Measurements from ENCODE around the gene HIP1.
A peak's percentile ranks its signal among the peaks of the same experiment; 100 is the strongest.
"Not testable (repeated sequence)": the region's sequence is repeated elsewhere in the genome, so short reads cannot be mapped to it uniquely, and the experiment has no call there.

Gene HIP1

GRCh38 chr7:75738604-75738974 lies at the start of gene HIP1:
HIP1 (minus strand) TSS chr7:75738941; CDS start chr7:75738920, 21 bp downstream.
- H3K27ac ChIP-seq (ENCODE audit: low read length): peak within 1 kb of the TSS; percentile 46
- H3K9me3 ChIP-seq (ENCODE audit: control insufficient read depth in 2 of 2, low read length in 2 of 2): no peaks in the 10 kb centered on the region
- H3K27me3 ChIP-seq (ENCODE audit: control insufficient read depth in 1 of 2, insufficient read depth in 2 of 2, low read length in 2 of 2): no peaks in the 10 kb centered on the region
- peaks cover 19% of the 10 kb centered on the region for H3K4me1 ChIP-seq (ENCODE audit: control insufficient read depth, insufficient read depth, low read length)
- peak within 1 kb of the TSS; percentile 92 to 94 for H3K4me3 ChIP-seq (ENCODE audit: low read length in 2 of 2)
- H3K9ac ChIP-seq (ENCODE audit: low read length in 2 of 2): peak within 1 kb of the TSS; percentile 85
- no peaks in the 10 kb centered on the region for H3K36me3 ChIP-seq (ENCODE audit: control insufficient read depth in 2 of 2, insufficient read depth in 2 of 2, low read length in 2 of 2)

GRCh38 chr7:75788154-75788847 lies 49.6 kb upstream of the HIP1 start:
- H3K9ac ChIP-seq (ENCODE audit: low read length in 2 of 2); H3K36me3 ChIP-seq (ENCODE audit: control insufficient read depth in 2 of 2, insufficient read depth in 2 of 2, low read length in 2 of 2); H3K27me3 ChIP-seq (ENCODE audit: control insufficient read depth in 1 of 2, insufficient read depth in 2 of 2, low read length in 2 of 2); H3K9me3 ChIP-seq (ENCODE audit: control insufficient read depth in 2 of 2, low read length in 2 of 2); H3K4me1 ChIP-seq (ENCODE audit: control insufficient read depth, insufficient read depth, low read length); H3K27ac ChIP-seq (ENCODE audit: low read length); H3K4me3 ChIP-seq (ENCODE audit: low read length in 2 of 2): not testable (repeated sequence)

GRCh38 chr7:75783058-75783457 lies 44.3 kb upstream of the HIP1 start:
- H3K9ac ChIP-seq (ENCODE audit: low read length in 2 of 2): not testable (repeated sequence)

GRCh38 chr7:75780647-75781273 lies 42.0 kb upstream of the HIP1 start:
- H3K9me3 ChIP-seq (ENCODE audit: control insufficient read depth in 2 of 2, low read length in 2 of 2); H3K4me3 ChIP-seq (ENCODE audit: low read length in 2 of 2); H3K9ac ChIP-seq (ENCODE audit: low read length in 2 of 2); H3K27me3 ChIP-seq (ENCODE audit: control insufficient read depth in 1 of 2, insufficient read depth in 2 of 2, low read length in 2 of 2); H3K27ac ChIP-seq (ENCODE audit: low read length); H3K36me3 ChIP-seq (ENCODE audit: control insufficient read depth in 2 of 2, insufficient read depth in 2 of 2, low read length in 2 of 2); H3K4me1 ChIP-seq (ENCODE audit: control insufficient read depth, insufficient read depth, low read length): not testable (repeated sequence)

More at GRCh38 chr7:75783058-75783457, 44.3 kb upstream of the HIP1 start:
- H3K27ac ChIP-seq (ENCODE audit: low read length); H3K9me3 ChIP-seq (ENCODE audit: control insufficient read depth in 2 of 2, low read length in 2 of 2); H3K36me3 ChIP-seq (ENCODE audit: control insufficient read depth in 2 of 2, insufficient read depth in 2 of 2, low read length in 2 of 2); H3K4me1 ChIP-seq (ENCODE audit: control insufficient read depth, insufficient read depth, low read length); H3K4me3 ChIP-seq (ENCODE audit: low read length in 2 of 2); H3K27me3 ChIP-seq (ENCODE audit: control insufficient read depth in 1 of 2, insufficient read depth in 2 of 2, low read length in 2 of 2): not testable (repeated sequence)

- H3K36me3 ChIP-seq (ENCODE audit: control insufficient read depth in 2 of 2, insufficient read depth in 2 of 2, low read length in 2 of 2); H3K4me1 ChIP-seq (ENCODE audit: control insufficient read depth, insufficient read depth, low read length); H3K27ac ChIP-seq (ENCODE audit: low read length); H3K9me3 ChIP-seq (ENCODE audit: control insufficient read depth in 2 of 2, low read length in 2 of 2); H3K4me3 ChIP-seq (ENCODE audit: low read length in 2 of 2); H3K27me3 ChIP-seq (ENCODE audit: control insufficient read depth in 1 of 2, insufficient read depth in 2 of 2, low read length in 2 of 2); H3K9ac ChIP-seq (ENCODE audit: low read length in 2 of 2): not testable (repeated sequence)
Observed at GRCh38 chr7:75779516-75779915, 40.8 kb upstream of the HIP1 start.

- not testable (repeated sequence) for H3K9me3 ChIP-seq (ENCODE audit: control insufficient read depth in 2 of 2, low read length in 2 of 2); H3K36me3 ChIP-seq (ENCODE audit: control insufficient read depth in 2 of 2, insufficient read depth in 2 of 2, low read length in 2 of 2); H3K4me1 ChIP-seq (ENCODE audit: control insufficient read depth, insufficient read depth, low read length); H3K4me3 ChIP-seq (ENCODE audit: low read length in 2 of 2); H3K9ac ChIP-seq (ENCODE audit: low read length in 2 of 2); H3K27me3 ChIP-seq (ENCODE audit: control insufficient read depth in 1 of 2, insufficient read depth in 2 of 2, low read length in 2 of 2); H3K27ac ChIP-seq (ENCODE audit: low read length)
Observed at GRCh38 chr7:75779035-75779434, 40.3 kb upstream of the HIP1 start.

- no peaks in the 10 kb centered on the region for H3K9me3 ChIP-seq (ENCODE audit: control insufficient read depth in 2 of 2, low read length in 2 of 2)
- H3K36me3 ChIP-seq (ENCODE audit: control insufficient read depth in 2 of 2, insufficient read depth in 2 of 2, low read length in 2 of 2): no peaks in the 10 kb centered on the region
- H3K4me3 ChIP-seq (ENCODE audit: low read length in 2 of 2): no peak overlapping the region
- H3K27me3 ChIP-seq (ENCODE audit: control insufficient read depth in 1 of 2, insufficient read depth in 2 of 2, low read length in 2 of 2): no peaks in the 10 kb centered on the region
- H3K9ac ChIP-seq (ENCODE audit: low read length in 2 of 2): no peak overlapping the region
- no peak overlapping the region for H3K27ac ChIP-seq (ENCODE audit: low read length)
- H3K4me1 ChIP-seq (ENCODE audit: control insufficient read depth, insufficient read depth, low read length): no peaks in the 10 kb centered on the region
Observed at GRCh38 chr7:75776295-75776971, 37.7 kb upstream of the HIP1 start.

GRCh38 chr7:75773958-75774357 lies 35.2 kb upstream of the HIP1 start:
- H3K9ac ChIP-seq (ENCODE audit: low read length in 2 of 2); H3K9me3 ChIP-seq (ENCODE audit: control insufficient read depth in 2 of 2, low read length in 2 of 2); H3K4me1 ChIP-seq (ENCODE audit: control insufficient read depth, insufficient read depth, low read length); H3K4me3 ChIP-seq (ENCODE audit: low read length in 2 of 2); H3K27me3 ChIP-seq (ENCODE audit: control insufficient read depth in 1 of 2, insufficient read depth in 2 of 2, low read length in 2 of 2); H3K27ac ChIP-seq (ENCODE audit: low read length); H3K36me3 ChIP-seq (ENCODE audit: control insufficient read depth in 2 of 2, insufficient read depth in 2 of 2, low read length in 2 of 2): not testable (repeated sequence)

GRCh38 chr7:75772081-75773077 lies 33.6 kb upstream of the HIP1 start, which contains the start of gene CCL26:
CCL26 (minus strand) TSS chr7:75772211; CDS start chr7:75772176, 35 bp downstream.
- Histone ChIP-seq H3K4me3 (ENCODE audit: low read length in 2 of 2) (no peak within 1 kb of the TSS), H3K9ac (ENCODE audit: low read length in 2 of 2) (no peak within 1 kb of the TSS), H3K36me3 (ENCODE audit: control insufficient read depth in 2 of 2, insufficient read depth in 2 of 2, low read length in 2 of 2) (no peaks in the 10 kb centered on the region), H3K27ac (ENCODE audit: low read length) (no peak within 1 kb of the TSS), H3K9me3 (ENCODE audit: control insufficient read depth in 2 of 2, low read length in 2 of 2) (no peaks in the 10 kb centered on the region), H3K4me1 (ENCODE audit: control insufficient read depth, insufficient read depth, low read length) (no peaks in the 10 kb centered on the region), H3K27me3 (ENCODE audit: control insufficient read depth in 1 of 2, insufficient read depth in 2 of 2, low read length in 2 of 2) (no peaks in the 10 kb centered on the region)

- no peak overlapping the region for H3K27ac ChIP-seq (ENCODE audit: low read length)
- H3K9me3 ChIP-seq (ENCODE audit: control insufficient read depth in 2 of 2, low read length in 2 of 2): no peaks in the 10 kb centered on the region
- no peaks in the 10 kb centered on the region for H3K36me3 ChIP-seq (ENCODE audit: control insufficient read depth in 2 of 2, insufficient read depth in 2 of 2, low read length in 2 of 2)
- H3K4me3 ChIP-seq (ENCODE audit: low read length in 2 of 2): no peak overlapping the region
- no peak overlapping the region for H3K9ac ChIP-seq (ENCODE audit: low read length in 2 of 2)
- no peaks in the 10 kb centered on the region for H3K27me3 ChIP-seq (ENCODE audit: control insufficient read depth in 1 of 2, insufficient read depth in 2 of 2, low read length in 2 of 2)
- H3K4me1 ChIP-seq (ENCODE audit: control insufficient read depth, insufficient read depth, low read length): no peaks in the 10 kb centered on the region
Observed at GRCh38 chr7:75771224-75771623, 32.5 kb upstream of the HIP1 start.
